HG03060 (cell line): Measurements from ENCODE around the gene PNMA3.
"Not testable (repeated sequence)": the region's sequence is repeated elsewhere in the genome, so short reads cannot be mapped to it uniquely, and the experiment has no call there.

Source experiments
- ATAC-seq: cut with Tn5 transposase; IDR thresholded peaks from one replicate; pipeline ENCODE4 v1.9.1; 2021; ENCODE audit warnings: low read depth, moderate number of reproducible peaks; ENCODE audit not compliant: unreplicated experiment

Gene PNMA3, protein sequence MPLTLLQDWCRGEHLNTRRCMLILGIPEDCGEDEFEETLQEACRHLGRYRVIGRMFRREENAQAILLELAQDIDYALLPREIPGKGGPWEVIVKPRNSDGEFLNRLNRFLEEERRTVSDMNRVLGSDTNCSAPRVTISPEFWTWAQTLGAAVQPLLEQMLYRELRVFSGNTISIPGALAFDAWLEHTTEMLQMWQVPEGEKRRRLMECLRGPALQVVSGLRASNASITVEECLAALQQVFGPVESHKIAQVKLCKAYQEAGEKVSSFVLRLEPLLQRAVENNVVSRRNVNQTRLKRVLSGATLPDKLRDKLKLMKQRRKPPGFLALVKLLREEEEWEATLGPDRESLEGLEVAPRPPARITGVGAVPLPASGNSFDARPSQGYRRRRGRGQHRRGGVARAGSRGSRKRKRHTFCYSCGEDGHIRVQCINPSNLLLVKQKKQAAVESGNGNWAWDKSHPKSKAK

DNA sequence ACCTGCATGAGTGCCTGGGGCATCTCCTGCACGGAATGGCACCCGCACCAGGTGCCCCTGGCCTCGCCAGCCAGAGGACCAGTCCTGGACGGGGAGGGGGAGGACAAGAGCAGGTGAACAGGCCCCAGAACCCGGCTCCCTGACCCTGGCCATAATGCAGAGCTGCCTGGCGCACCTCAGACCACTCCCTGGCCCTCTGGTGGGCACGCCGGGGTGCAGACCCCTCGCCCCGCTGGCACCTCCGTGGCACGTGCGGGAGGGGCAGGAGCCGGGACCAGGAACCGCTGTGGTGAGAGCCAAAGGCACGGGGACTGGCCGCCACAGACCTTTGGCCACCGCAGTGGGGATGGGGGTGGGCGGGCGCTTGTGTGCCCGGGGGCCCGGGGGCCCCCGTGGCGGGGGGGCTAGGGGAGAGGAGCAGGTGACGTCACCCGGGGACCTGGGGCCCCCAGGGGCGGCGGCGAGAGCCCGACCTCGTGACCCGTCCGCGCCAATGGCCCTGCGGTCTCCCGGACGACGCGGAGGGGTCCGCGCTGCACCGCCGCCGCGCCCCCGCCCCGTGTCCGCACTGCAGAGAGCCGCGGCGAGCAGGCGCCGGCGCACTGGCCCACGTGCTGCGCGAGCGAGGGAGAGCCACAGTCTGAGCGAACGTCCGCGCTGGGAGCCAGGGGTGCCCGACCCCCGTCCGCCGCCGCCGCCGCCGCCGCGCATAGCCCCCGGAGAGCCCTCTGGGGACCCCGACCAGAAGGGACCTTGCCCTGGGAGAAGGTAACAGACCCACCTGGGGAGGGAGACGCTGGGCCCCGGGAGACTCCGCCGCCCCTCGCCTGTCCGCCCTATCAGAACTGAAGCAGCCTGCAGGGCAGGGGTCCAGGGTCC, at the start of gene PNMA3:
Gene PNMA3, plus strand, starts transcription at position 600 of the 879 bp plus-strand sequence. CDS start 586 bp downstream, outside the sequence.
- no peak for ATAC-seq

DNA sequence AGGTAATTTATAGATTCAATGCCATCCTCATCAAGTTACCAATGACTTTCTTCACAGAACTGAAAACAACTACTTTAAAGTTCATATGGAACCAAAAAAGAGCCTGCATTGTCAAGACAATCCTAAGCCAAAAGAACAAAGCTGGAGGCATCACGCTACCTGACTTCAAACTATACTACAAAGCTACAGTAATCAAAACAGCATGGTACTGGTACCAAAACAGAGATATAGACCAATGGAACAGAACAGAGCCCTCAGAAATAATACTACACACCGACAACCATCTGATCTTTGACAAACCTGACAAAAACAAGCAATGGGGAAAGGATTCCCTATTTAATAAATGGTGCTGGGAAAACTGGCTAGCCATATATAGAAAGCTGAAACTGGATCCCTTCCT, 39.1 kb upstream of the PNMA3 start:
- ATAC-seq: not testable (repeated sequence)

DNA sequence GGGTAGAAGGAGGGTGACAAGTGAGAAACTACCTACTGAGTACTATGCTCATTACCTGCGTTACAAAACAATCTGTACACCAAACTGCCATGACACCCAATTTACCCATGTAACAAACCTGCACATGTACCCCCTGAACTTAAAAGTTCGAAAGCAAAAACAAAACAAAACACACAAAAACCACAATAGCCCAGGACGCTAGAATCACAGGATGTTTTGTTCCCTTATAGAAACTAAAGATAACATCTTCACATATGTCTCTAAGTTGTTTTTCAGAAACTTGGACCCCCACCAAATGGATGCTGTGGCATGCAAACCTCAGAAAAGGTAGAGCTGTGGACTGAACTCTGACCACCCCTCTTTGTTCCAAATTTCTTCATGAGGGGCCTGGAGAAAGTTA, 37.1 kb upstream of the PNMA3 start:
- no peak for ATAC-seq

DNA sequence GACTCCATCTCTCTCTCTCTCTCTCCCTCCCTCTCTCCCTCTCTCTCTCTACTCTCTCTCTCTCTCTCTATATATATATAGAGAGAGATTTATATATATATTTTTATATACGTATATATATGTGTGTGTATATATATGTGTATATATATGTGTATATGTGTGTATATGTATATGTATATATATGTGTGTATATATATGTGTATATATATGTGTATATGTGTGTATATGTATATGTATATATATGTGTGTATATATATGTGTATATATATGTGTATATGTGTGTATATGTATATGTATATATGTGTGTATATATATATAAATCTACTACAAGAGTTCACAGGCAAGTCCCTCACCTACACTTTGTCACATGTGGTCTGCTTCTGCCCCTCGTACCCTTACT, 29.8 kb upstream of the PNMA3 start:
- not testable (repeated sequence) for ATAC-seq

DNA sequence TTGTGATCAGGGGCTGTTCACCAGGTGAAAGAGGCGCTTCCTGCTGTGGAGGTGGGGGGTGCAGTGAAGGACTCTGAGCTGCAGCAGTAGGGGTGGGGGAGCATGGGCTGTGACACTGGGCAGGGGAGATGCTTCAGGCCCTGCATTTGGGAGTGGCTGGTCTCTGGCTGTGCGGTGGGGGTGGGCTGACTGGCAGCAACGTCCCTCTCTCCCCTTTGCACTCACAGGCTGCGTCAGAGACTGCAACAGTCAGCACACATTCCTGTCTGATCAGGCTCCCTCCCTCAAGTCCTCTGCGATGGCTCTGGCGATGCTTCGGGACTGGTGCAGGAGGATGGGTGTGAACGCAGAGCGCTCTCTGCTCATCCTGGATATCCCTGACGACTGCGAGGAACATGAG, 27.8 kb upstream of the PNMA3 start:
- ATAC-seq: not testable (repeated sequence)

DNA sequence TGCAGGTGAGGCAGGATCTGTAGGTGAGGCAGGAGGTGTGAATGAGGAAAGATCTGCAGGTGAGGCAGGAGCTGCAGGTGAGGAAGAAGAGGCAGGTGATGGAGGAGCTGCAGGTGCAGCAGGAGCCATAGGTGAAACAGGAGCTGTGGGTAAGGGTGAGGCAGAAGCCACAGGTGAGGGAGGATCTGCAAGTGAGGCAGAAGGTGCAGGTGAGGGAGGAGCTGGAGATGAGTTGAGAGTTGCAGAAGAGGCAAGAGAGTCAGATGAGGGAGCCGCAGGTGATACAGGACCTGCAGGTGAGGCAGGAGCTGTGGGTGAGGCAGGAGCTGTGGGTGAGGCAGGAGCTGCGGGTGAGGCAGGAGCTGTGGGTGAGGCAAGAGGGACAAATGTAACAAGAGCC, 27.1 kb upstream of the PNMA3 start:
- ATAC-seq: no peak

DNA sequence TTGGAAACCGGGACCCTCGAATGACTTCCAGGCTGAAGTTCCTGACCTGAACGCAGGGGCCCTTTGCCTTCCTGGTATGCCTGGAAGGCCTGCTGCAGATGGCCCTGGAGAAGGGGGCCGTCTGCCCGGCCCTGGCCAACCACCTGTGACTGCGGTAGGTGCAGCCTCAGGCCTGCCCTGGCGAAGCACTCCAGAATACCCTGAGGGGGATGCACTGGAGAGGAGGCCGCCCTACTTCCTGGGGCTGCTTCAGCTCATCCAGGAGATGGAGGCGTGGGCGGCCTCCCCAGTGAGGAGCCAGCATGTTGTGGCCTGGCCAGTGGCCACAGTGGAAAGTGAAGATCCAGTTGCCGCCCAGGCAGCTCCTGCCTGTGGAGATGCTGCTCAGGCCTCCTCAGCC, 26.4 kb upstream of the PNMA3 start:
- no peak for ATAC-seq

DNA sequence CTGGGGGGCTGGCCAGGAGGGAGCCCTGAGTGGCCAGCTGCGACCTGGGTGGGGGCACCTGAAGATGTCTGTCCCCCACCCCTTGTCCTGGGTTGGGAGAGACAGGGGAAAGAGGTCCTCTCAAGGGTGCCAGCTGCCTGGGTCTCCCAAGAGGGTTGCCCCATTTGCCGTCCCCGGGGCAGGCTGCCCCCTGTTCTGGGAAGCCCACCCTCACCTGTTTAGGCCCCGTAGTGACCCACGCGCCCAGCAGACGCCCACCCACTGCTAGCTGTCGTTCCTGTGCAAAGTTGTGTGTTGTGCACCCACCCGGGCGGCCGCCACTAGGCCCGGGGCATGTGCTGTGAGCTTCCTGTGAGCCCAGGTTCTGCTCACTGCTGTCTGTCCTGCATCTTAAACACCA, 25.5 kb upstream of the PNMA3 start:
- ATAC-seq: no peak

DNA sequence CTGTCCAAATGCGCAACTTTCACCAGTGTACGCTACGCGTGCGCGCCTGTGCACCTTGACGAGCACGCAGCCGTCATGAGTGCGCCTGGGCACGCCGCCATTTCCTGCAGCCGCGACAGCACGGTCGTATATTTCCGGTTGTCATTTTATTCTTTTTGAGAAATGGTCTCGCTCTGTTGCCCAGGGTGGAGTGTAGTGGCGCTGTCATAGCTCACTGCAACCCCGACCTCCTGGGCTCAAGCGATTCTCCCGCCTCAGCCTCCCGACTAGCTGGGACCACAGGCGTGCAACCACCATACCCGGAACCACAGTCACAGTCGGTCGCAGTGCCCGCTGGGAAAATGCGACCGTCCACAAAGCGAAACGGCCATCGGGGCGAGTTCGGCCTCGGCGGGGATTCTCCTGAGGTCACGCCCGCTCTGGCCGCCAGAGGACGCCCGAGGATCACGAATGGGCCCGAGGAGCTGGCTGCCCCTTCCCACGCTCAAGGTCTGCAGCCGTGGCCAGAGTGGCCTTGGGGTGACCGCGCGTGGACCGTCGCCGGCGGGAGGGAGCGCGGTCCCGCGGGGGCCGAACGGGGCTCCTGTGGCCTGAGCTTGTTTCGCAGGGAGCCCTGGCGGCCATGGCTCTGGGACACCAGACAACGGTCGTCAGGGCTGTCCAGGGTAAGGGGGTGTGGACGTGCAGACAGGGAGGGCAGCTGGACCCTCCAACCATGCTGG, 23.7 kb upstream of the PNMA3 start:
- no peak for ATAC-seq

DNA sequence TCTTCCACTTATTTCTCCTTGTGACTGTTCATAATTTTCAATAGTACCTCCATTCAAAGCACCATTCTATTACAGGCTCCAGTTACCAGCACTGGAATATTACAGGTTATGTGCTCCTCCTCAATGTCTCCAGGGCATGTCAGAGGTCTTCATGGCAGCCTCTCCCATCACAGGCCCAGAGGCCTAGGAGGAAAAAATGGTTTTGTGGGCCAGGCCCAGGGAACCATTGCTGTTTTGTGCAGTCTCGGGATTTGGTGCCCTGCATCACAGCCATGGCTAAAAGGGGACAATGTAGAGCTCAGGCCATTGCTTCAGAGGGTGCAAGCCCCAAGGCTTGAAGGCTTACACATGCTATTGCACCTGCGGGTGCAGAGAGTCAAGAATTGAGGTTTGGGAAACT, 7.2 kb upstream of the PNMA3 start:
- no peak for ATAC-seq

DNA sequence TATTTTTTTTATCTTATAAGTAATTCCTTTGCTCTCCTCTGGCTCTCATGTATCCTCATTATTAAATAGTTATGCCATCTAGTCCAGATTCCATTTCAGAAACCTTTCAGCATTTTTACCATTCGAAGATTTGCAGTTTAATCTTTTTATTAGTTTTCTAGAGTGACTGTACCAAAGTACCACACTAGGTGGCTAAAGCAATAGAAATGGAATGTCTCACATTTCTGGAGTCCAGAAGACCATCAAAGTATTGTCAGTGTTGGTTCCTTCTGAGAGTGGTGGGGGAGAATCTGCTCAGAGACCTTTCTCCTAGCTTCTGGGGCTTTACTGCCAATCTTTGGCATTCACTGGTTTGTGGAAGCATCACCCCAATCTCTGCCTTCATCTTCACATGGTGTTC, 3.7 kb upstream of the PNMA3 start:
- ATAC-seq: no peak

DNA sequence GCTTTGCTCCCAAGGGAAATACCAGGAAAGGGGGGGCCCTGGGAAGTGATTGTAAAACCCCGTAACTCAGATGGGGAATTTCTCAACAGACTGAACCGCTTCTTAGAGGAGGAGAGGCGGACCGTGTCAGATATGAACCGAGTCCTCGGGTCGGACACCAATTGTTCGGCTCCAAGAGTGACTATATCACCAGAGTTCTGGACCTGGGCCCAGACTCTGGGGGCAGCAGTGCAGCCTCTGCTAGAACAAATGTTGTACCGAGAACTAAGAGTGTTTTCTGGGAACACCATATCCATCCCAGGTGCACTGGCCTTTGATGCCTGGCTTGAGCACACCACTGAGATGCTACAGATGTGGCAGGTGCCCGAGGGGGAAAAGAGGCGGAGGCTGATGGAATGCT, 1.0 kb downstream of the PNMA3 start:
- no peak for ATAC-seq

DNA sequence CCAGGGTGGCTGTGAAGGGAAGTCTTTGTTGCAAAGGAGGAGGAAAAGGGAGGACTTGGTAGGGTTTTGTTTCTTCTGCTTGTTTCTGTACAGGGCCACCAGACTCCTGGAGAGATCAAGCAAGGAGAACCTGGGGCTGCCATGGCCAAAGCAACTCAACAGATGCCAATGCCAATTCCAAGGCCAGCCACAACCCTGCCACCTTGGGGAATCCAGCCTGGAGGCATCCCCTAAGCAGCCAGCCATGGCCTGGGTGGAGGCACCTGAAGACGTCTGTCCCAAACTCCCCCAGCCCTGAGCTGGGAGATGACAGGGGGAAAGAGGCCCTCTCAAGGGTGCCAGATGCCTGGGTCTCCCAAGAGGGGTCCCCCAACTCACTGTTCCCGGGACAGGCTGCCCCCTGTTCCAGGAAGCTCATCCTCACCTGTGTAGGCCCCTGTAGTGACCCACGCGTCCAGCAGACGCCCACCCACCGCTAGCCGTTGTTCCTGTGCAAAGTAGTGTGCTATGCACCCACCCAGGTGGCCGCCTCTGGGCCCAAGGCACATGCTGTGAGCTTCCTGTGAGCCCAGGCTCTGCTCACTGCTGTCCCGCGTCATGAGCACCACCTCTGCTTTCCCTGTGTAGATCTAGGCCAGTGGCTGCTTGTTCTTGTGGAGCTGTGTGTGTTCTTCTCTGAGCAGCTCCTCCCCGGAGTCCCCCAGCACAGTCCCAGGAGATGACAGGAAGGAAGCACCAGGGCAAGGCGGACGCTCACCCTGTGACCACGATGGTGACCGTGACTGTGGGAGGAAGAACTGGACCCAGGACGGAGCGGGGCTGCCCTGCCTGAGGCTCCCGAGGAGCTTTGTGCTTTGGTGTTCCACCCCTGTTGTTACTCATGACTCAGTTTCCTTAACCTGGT, 3.2 kb downstream of the PNMA3 start:
- ATAC-seq: no peak

DNA sequence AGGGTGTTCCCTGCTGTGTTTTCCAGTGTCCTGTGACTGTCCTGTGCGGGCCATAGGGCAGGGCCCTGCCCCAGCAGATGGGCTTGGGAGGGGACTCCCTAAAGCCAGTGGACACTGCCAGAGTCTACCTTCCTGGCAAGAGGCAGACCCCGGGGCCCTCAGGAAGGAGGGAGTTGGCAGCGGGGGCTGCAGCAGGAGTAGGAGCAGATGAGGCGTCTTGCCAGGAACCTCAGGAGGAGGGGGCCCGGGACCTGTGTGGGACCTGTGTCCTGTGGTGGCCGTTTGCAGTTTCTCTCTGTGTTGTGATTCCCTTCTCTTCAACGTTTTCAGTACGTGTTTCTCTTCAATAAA, 3.8 kb downstream of the PNMA3 start:
- no peak for ATAC-seq

DNA sequence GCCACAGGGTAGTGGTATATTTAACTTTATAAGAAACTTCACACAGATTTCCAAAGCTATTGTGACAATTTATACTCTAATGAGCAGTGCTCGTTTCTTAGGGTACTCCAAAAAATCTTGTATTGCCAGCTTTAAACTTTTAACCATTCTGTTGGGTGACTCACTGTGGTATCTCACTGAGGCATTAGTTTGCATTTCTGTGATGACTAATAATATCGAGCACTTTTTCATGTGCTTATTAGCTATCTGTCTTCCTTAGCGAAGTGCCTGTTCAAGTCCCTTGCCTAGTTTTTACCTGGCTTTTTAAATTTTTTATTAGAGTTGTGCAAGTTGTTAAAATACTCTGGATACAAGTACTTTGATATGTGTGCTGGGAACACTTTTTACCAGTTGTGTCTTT, 5.5 kb downstream of the PNMA3 start:
- no peak for ATAC-seq

DNA sequence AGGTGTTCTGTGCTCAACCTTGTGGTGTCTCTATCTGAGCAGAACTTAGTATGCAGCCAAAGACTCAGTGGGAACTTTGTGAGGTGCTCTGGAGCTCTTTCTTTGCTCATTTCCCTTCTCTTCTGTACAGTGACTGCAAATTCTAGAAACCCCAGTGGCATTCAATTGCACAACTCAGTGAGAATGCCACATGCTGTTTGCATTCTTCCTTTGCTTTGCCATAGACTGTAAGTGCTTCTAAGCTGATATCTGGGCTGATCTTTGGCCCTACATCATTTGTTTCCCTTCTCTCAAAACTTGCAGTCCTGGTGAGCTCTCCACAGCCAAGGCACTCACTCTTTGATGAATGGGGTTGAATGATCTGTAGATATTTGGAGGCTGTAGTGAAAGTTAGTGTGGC, 7.0 kb downstream of the PNMA3 start:
- ATAC-seq: no peak

DNA sequence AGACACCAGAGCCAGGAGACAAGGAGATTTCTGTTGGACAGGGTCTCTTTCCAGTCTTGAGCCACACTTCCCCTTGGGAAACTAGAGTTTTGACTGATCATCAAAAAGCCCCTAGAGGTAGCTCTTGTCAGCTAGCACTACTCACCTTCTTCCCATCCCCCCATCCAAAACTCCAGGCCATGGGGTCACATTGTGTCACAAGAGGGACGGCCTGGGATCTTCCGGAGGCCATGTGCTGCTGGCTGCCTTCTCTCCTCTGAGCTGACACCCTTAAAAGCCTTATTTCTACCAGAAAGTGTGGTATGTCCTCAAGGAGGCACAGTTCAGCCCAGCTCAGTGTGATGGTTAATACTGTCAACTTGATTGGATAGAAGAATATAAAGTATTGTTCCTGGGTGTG, 7.8 kb downstream of the PNMA3 start:
- no peak for ATAC-seq

DNA sequence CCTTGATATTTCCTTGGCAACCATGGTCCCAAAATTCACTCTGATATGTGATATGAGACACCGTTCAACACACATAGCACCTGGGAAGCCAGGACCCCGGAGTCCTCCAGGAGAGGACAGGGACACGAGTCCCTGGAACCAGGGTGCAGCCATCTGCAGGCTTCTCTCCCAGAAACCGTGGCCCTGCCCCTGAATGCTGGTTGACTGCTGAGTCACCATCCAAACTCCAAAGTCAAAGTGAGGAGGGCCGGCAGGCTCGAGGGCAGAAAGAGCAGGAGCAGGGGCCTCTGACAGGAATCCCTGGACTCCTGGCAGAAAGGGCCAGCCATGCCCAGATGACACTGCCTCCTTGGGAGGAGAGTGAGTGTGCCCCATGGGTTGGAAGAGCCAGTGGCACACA, 9.1 kb downstream of the PNMA3 start:
- no peak for ATAC-seq

DNA sequence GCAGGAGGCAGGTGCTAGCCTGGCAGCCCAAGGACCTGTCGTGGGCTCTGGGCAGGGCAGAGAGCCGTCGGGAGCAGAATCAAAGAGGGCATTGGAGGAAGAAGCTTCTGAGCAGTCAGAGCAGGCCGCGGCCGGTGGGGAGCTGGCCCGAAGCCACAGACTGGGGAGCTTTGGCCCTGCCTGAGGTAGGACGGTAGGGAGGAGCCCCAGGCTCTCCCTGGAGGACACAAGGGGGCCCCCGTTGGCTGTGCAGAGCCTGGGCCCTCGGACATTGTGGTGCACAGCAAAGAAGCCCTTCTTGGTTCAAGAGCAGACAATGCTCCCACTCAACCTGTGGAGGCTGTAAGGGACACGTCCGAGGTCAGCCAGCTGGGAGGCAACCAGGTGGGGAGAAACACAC, 10.1 kb downstream of the PNMA3 start:
- ATAC-seq: not testable (repeated sequence)
